HG02938 (cell line): Measurements from ENCODE around the gene SEC14L6.

Experiments
- ATAC-seq: cut with Tn5 transposase; IDR thresholded peaks from one replicate; pipeline ENCODE4 v1.9.1; 2021; ENCODE audit warnings: mild to moderate bottlenecking, moderate library complexity; ENCODE audit not compliant: unreplicated experiment

The SEC14L6 gene

DNA sequence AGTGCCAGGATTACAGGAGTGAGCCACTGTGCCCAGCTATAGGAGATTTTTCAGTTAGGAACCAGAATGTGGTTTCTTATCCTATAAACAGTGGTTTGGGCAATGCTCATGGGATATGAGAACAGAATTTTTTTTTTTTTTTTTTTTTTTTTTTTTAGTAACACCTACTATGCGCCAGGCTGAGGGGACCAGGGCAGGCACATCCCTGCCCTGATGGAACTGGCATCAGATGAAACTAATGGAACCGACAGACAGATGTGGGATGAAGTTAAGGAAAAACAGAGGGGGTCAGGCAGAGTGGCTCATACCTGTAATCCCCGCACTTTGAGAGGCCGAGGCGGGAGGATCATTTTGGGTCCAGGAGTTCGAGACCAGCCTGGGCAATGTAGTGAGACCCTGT lies 45.9 kb downstream of the SEC14L6 start:
- no peak for ATAC-seq

DNA sequence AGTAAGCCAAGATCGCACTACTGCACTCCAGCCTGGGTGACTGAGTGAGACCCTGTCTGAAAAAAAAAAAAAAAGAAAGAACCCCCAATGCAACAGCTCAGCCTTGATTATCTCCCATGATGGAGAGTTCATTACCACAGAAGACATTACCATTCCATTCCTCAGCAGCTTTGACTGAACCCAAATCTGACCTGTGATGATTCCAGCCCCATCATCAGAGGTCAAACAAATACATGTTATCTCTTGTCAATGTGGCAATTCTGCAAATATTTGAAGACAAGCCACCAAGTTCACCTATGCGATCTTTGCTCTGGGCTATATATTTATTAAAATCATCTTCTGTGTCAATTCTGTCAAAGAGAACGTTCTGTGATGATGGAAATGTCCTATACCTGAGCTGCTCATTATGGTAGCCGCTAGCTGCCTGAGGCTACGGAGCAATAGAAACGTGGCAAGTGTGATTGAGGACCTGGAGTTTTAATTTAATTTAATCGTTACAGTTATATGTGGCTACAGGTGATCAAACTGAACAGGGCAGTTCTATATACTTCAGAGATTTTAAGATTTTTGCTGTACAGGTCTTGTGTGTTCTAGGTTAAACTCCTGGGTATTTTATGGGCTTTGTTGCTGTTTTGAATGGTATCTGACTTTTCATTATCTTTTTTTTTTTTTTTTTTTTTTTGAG lies 48.9 kb downstream of the SEC14L6 start:
- no peak for ATAC-seq

DNA sequence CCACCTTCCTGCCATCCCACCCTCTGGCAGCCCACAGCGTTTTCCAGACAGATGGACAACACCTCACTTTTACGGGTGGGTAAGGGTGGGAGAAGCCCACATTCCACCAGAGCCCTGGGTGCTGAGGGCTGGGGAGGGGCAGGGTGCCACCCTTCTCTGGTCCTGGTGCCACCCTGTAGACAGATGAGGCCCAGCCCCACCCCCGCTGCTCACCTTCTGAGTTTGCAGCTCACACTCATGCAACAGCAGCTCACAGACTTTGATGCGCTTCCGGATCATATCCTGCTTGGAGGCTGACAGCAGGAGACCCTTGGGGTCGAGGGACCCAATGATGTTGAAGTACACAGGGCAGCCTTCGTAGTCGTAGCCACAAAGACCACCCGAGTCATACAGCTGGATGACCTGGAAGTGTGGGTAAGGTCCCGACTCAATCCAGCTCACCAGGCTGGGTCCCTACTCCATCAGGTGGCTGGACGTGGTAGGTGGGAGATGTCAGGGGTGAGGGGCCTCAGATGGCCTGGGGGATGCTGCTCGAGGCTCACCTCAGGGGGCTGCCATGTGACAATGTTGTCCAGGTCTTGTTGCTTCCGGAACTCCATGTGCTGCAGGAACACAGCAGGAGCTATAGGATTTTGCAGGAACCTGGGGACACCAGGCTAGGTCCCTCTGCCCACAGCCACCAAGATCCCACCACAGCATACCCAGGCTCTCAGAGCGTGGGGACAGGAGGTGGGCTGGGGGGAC lies 51.3 kb downstream of the SEC14L6 start:
- no peak for ATAC-seq

DNA sequence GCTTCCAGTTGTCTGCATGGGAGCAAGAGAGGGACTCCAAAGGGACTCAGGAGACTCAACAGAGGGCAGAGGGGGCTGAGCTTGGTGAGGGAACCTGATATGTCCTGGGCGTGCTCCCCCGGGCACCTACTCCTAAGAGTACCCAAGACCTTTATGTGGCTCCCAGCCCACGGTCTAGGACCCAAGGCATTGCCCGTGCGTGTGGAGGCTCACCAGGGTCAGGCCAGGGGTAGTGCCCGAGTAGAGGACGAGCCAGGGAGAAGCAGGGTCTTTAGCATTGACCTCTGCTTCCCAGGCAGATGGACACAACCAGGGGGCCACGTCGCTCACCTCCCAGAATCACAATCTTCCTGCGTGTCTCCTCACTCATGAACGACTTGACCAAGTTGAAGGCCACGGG lies 54.4 kb downstream of the SEC14L6 start:
- ATAC-seq = no peak

DNA sequence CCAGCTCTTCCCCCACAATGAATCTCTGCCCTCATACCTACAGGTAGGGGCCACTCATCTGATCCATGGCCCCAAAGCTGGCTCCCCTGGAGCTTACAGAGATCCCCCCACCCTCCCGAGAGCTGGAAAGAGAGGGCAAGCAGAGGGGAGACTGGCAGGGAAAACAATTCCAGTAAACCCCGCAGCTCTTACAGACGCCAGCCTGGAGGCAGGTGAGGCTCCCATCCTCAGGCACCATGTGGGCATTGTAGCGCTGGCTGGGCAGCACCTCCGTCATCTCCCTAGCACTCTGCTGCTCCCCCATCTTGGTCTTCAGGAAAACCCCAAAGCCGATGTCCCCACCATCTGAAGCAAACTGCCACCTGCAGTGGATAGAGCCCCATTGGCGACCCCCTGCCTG lies 55.2 kb downstream of the SEC14L6 start:
- no peak for ATAC-seq

DNA sequence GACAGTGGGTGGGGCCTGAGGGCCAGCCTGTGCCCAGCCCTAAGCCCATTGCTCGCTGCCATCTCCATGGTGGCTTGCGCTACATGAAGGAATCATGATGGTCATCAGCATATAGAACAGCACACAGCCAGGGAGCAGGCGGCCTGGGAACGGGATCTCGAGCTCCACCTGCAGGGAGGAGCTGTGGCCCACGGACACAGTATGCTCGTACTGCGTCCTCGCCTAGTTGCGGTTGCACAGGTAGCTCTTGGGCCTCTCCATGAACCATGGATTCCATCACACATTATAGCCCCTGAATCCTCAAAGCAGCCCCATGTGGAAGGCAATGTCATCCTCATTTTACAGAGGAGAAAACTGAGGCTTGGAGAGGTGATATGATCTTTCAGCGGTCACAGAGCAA lies 56.1 kb downstream of the SEC14L6 start:
- ATAC-seq = no peak

DNA sequence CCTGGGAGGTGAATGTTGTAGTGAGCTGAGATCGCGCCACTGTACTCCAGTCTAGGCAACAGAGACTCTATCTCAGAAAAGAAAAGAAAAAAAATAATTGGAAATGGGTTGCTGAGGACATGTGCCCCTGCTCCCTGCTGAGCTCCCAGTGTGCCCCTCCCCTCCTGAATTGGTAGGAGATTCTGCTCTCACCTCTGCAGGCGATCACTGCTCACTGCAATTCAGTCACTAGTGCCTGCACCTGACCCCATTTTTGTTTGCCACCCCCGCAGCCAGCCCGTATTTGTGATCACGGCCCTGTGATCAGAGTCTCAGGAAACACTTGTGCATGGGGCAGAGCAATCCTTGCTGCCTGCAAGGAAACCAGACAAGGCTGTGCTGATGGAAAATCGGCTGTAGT lies 58.4 kb downstream of the SEC14L6 start:
- ATAC-seq = no peak

DNA sequence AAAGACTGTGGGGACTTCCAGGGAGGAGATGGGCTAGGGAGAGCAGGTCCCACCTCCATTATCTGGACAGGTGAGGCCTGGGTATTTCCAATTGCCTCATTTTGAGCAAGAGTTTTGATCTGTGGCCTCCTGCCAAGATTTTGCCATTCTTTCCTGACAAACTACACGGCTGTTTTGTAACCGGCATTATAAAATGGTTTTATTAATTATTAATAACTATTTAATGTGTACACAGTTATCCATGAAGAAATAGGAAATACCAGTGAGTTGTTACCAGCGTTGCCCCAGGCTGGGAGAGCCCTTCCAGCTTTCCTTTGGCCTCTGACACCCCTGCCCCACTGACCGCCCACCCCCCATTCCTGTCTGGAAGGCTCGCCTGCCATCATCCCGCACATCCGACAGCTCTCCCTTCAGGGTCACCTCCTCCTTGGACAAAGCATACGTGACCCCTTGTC lies 59.9 kb downstream of the SEC14L6 start:
- ATAC-seq = no peak

DNA sequence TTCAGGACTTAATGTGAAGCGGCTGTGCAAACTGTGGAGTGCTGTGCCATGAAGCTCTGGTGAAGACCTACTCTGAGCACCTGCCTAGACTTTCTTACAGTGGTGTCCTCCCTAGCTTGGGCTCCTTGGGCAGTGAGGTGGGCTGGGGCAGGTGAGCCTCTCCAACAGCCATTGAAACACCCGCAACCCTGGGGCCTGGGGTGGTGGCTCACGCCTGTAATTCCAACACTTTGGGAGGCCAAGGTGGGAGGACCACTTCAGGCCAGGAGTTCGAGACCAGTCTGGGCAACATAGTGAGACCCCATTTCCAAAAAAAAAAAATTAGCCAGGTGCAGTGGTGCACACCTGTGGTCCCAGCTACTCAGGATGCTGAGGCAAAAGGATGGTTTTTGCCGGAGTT lies 60.4 kb downstream of the SEC14L6 start:
- no peak for ATAC-seq

DNA sequence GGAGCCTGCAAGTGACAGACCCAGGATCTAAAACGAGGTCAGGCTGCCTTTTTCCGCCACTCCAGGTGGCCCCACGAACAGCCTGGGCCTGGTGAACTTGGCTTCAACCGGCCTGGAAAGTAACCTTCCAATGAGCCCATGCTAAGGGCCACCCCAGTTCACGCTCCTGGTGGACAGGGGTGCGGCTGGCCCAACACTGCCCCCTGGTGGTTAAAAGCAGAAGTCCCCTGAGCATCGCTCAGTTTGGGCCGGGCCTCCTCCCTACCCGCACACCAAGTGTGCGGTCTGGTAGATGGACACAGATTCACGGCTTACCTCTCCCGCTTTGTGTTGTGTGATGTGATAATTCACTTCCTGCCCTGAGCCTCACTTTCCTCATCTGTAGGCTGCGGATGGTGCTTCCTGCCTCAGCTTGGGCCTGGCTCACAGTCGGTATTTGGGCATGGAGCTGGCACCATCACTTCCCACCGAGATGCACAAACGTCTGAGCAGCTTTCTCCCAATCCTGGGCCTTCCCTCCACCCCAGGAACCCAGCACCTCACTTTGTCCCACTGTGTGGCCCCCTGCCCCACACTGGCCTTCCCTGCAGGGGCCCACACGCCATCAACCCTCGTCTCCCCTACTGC lies 61.1 kb downstream of the SEC14L6 start:
- no peak for ATAC-seq

DNA sequence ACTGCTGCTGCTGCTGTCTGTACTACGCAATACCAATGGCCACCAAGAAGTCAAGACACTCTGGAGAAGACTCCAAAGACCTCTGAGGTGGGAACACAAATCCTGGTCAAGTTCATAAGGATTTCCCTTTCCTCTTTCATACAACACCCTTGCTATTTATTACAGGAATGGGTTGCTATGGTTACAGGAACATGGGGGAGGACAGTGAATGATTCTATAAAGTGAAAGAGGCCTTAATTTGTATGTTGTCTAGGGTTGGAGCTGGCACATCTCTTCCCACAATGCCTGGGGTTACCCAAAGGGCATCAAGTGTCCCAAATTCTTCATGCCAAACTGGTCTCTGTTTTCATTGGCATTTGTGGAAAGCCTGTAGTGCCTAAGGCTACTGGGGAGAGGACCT lies 63.4 kb downstream of the SEC14L6 start:
- ATAC-seq = no peak

DNA sequence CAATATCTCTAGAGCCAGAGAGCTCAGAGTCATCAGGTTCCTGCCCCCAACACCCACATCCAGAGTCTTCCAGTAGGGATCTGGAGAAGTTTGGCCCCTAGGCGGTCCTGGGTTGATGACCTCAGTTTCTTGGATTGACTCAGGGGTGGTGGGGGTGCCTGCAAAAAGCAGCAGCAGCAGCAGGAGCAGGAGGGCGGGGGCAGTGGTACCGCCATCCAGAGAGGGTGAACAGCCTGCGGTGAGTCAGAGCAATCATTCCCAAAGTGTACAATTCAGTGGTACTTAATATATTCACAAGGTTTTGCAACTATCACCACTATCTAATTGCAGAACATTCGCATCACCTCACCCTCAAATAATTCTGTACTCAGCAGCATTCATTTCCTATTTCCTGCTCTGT lies 64.8 kb downstream of the SEC14L6 start:
- no peak for ATAC-seq

DNA sequence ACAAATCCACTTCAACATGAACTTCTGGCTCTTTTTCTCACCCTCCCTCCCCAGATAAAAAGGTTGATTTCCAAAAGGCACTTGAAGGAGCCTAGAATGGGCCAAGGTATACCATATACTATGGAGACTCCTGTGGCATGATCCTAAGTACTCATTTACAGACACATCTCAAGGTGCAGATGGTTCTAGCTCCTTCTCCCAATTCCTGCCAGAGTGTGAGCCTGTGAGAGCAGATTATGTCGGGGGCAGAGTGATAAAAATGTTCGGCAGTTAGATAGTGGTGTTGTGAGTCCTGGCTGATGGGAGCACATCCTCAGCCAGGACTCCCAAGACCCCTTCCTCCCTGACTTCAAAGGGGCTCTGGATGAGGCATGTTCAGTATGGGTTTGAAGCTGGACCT lies 66.6 kb downstream of the SEC14L6 start:
- no peak for ATAC-seq

DNA sequence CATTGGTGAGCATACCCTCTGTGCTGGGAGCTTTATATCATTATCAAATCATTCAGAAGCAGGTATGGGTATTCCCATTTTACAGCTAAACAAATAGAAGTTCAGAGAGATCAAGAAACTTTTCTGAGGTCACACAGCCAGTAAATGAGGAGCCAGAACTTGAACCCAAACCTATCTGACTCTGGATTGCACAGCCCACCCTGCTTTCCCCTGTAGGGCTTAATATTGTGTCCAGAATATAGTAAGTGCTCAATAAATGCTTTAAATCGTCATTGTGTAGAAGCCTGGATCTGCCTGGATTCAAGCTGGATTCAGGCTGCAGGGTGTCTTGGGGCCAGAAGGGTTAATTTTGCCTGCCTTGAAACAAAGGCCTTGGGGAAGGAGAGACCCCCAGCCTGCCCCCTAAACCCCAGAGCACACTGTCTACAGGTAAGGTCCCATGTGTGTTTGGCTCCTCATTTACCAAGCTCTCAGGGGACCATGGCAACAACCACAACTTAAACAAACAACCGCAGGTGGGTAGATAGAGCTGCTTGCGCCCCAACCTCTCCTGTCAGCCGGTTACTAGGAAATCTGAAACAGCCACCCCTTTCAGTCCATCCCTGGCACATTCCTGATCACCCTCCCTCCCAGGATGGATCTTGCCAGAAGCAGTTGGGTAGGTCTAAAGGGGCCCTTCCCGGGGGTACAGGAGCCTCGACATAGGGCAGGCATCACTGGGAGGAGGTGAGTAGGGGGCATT lies 71.7 kb downstream of the SEC14L6 start:
- no peak for ATAC-seq

DNA sequence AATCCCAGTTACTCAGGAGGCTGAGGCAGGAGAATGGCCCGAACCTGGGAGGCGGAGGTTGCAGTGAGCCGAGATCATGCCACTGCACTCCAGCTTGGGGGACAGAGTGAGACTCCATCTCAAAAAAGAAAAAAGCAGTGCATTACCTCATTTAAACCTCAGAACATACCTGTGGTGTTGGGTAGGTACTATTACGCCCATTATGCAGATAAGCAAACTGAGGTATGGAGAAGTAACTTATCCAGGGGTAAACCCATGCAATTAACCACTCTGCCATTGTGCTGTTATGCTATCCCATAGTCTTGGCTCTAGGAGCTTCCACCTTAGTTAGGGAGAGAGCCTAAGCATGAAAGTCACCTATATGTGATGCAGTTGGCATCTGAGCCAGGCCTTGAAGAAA lies 72.4 kb downstream of the SEC14L6 start:
- no peak for ATAC-seq

DNA sequence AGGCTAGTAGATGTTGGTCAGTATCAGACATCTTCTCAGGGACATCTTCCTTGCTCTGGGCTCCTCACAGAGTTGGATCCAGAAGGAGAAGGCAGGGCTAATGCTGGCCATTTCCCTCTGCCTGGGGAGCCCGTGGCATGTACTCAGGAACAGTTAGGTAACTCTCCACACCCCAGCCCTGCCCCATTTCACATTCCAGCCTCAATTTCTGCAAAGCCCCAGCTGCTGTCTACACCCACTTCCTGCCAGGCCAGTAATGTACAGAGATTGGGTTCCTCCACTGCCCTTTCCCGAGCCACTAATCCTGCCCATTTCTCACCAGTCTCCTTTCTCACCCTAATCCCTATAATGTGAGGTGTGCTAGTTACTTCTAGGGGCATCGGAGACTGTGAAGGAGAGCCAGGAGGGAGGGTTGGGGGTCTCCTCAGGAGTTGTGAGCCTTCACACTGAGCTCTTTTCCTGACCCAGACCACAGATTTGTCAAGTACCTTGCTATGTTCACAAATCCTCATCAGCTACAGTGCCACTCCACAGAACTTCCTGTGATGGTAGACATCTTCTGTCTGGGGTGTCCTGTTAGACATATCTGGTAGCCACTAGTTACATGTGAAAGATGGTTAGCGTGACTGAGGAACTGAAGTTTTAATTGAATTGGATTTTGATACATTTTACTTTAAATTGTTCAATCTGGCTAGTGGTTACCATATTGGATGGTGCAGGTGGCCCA lies 73.4 kb downstream of the SEC14L6 start:
- no peak for ATAC-seq
